GM12878 (cell line): ENCODE data around the gene WNT5A.

Experiments
- RAD21 ChIP-seq: IDR thresholded peaks from 2 replicates; pipeline ENCODE4 v1.6.1; 2011; ENCODE audit warnings: mild to moderate bottlenecking, low read depth, low read length, moderate library complexity; ENCODE audit not compliant: insufficient read depth
- TF ChIP-seq, protein P1 (sequence below), 3 experiments: IDR thresholded peaks in 2 of 3; conservative IDR thresholded peaks in 1 of 3; 2 replicates each; pipeline ENCODE4 v1.5.1; 2011; ENCODE audit warnings: low read depth in 3 of 3, low read length in 3 of 3, mild to moderate bottlenecking in 3 of 3, control low read depth in 2 of 3, moderate library complexity in 2 of 3, inconsistent platforms in 1 of 3, mixed read lengths in 1 of 3; ENCODE audit not compliant: control insufficient read depth in 2 of 3, insufficient read depth in 1 of 3; ENCODE audit errors: extremely low read depth in 1 of 3
- TF ChIP-seq, protein P2 (sequence below): fragments of 450-650 bp; IDR thresholded peaks from 2 replicates; pipeline ENCODE4 v1.6.1; 2017; ENCODE audit warnings: antibody characterized with exemption, mild to moderate bottlenecking, moderate library complexity

DNA sequence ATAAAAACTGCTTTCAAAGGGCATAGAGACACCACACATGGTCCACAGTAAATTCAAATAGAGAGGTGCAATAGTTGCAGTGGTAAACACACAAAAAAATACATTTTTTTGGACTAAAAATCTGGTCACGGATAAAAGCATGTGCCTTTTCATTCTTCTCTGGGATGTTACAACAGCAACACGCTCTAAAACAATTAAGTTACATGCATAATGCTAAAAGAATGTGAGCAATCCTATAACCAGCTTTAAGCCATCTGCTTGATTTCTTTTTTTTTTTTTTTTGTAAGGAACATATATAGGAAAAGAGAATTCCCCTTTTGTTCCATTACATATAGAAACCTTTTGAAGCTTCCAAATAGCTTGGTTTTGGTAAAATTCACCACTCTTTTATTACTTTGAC lies 20.0 kb downstream of the WNT5A start:
- TF ChIP-seq, protein P1, sequence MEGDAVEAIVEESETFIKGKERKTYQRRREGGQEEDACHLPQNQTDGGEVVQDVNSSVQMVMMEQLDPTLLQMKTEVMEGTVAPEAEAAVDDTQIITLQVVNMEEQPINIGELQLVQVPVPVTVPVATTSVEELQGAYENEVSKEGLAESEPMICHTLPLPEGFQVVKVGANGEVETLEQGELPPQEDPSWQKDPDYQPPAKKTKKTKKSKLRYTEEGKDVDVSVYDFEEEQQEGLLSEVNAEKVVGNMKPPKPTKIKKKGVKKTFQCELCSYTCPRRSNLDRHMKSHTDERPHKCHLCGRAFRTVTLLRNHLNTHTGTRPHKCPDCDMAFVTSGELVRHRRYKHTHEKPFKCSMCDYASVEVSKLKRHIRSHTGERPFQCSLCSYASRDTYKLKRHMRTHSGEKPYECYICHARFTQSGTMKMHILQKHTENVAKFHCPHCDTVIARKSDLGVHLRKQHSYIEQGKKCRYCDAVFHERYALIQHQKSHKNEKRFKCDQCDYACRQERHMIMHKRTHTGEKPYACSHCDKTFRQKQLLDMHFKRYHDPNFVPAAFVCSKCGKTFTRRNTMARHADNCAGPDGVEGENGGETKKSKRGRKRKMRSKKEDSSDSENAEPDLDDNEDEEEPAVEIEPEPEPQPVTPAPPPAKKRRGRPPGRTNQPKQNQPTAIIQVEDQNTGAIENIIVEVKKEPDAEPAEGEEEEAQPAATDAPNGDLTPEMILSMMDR (IDR thresholded peaks at IDR 0.05 in 2 of 3, conservative IDR thresholded peaks at IDR 0.05 in 1 of 3; ENCODE audit: control insufficient read depth in 2 of 3, extremely low read depth in 1 of 3, insufficient read depth in 1 of 3, low read depth in 3 of 3, low read length in 3 of 3) = no peak
- TF ChIP-seq RAD21 = no peak
- TF ChIP-seq, protein P2, sequence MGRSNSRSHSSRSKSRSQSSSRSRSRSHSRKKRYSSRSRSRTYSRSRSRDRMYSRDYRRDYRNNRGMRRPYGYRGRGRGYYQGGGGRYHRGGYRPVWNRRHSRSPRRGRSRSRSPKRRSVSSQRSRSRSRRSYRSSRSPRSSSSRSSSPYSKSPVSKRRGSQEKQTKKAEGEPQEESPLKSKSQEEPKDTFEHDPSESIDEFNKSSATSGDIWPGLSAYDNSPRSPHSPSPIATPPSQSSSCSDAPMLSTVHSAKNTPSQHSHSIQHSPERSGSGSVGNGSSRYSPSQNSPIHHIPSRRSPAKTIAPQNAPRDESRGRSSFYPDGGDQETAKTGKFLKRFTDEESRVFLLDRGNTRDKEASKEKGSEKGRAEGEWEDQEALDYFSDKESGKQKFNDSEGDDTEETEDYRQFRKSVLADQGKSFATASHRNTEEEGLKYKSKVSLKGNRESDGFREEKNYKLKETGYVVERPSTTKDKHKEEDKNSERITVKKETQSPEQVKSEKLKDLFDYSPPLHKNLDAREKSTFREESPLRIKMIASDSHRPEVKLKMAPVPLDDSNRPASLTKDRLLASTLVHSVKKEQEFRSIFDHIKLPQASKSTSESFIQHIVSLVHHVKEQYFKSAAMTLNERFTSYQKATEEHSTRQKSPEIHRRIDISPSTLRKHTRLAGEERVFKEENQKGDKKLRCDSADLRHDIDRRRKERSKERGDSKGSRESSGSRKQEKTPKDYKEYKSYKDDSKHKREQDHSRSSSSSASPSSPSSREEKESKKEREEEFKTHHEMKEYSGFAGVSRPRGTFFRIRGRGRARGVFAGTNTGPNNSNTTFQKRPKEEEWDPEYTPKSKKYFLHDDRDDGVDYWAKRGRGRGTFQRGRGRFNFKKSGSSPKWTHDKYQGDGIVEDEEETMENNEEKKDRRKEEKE = no peak
